HG03108 (cell line): ENCODE data around the gene TRIM49D2.
"Not testable (repeated sequence)": the region's sequence is repeated elsewhere in the genome, so short reads cannot be mapped to it uniquely, and the experiment has no call there.

Experiments
- ATAC-seq: cut with Tn5 transposase; IDR thresholded peaks from one replicate; pipeline ENCODE4 v1.9.1; 2021; ENCODE audit warnings: moderate library complexity; ENCODE audit not compliant: unreplicated experiment

The TRIM49D2 gene

GRCh38 chr11:89923764-89924163, at the start of gene TRIM49D2:
TRIM49D2 (plus strand) TSS chr11:89924064; CDS start chr11:89926762, 2,698 bp downstream.
- ATAC-seq, result not testable (repeated sequence)

DNA sequence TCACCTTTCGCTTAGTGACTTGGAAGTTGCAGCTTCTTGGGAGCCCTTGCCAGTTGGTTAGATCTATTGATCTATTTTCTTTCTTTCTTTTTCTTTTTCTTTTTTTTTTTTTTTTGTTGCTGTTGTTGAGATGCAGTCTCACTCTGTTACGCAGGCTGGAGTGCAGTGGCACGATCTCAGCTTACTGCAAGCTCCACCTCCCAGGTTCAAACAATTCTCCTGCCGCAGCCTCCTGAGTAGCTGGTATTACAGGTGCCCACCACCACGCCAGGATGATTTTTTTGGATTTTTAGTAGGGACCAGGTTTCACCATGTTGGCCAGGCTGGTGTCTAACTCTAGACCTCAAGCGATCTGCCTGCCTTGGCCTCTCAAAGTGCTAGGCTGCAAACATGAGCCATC, 46.4 kb upstream of the TRIM49D2 start:
- not testable (repeated sequence) for ATAC-seq

DNA sequence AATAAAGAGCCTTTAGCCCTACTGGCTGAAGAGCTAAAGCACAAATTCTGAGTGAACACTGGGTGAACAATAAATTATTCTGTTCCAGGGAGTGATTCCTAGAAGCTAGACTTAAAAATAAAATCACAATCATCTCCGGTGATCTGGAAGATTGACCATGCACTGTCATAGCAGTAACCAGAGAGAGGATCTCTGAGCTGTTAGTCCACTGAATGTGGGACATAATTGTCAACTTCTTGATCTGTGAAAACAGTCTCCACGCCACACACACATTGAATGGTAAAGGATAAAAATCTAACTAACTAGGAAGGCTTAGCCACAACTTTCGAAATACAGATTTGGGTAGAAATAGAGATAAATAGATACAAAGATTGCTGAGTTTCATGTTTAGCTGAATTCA, 30.6 kb upstream of the TRIM49D2 start:
- not testable (repeated sequence) for ATAC-seq

DNA sequence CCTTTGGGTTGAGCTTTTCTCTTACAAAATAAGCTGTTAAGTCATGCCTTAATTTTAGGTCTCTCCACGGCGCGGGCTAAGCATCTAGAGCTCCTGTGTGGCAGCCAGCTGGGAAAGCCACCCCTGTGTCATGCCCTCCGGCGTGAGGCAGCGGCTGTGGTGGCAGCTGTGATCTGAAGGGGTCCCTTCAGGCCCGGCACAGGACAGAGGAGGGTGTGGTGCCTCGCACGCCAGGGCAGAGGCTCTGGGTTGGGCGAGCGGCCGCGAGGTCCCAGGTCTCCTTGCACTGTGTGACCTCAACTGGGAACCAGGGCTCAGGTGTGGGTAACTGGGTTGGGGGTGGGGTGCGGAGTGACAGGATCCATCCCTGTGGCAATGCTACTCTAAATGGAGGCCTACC, 23.1 kb upstream of the TRIM49D2 start:
- ATAC-seq, result not testable (repeated sequence)

DNA sequence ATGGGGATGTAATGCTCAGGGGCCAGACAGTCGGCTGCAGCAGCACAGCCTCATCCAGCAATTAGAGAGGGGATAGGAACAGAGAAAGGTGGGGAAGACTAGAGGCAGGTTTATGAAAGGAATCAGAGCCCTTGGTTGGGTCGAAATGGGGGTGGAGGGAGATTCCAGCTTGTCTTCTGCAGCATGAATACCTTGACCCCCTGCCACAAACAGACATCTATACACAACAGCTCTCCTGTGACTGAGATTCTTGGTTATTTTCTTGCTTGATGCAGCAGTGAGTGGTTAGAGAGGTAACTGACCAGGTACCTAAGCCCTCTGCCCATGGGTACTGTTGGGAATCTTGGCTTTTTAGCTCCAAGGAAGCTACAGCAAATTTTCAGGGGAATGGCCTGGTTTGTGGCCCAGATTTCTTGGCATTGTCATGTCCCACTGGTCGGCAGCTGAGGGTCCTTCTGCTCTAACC, 1.6 kb upstream of the TRIM49D2 start, which contains the start of gene TRIM49D1:
Gene TRIM49D1, minus strand, starts transcription at position 51 of the 466 bp plus-strand sequence. CDS start 4,535 bp downstream, outside the sequence.
- no peak for ATAC-seq

- not testable (repeated sequence) for ATAC-seq
Measured at GRCh38 chr11:89960833-89961232, 37.0 kb downstream of the TRIM49D2 start.

GRCh38 chr11:89965737-89966136, 41.9 kb downstream of the TRIM49D2 start, which contains the start of gene TRIM64:
TRIM64 (plus strand) TSS chr11:89966037; CDS start chr11:89968504, 2,467 bp downstream.
- ATAC-seq, result not testable (repeated sequence)
